Measurements from ENCODE around the gene MAML3. TPM values are rescaled to one million over a fixed set of nuclear protein-coding genes. Genes with fewer than 3 reads are reported as not detected.

Gene MAML3
- total and polyA plus RNA-seq, 3 experiments from 2014 or later, result 0.44 to 0.57 (median 0.52) TPM

DNA sequence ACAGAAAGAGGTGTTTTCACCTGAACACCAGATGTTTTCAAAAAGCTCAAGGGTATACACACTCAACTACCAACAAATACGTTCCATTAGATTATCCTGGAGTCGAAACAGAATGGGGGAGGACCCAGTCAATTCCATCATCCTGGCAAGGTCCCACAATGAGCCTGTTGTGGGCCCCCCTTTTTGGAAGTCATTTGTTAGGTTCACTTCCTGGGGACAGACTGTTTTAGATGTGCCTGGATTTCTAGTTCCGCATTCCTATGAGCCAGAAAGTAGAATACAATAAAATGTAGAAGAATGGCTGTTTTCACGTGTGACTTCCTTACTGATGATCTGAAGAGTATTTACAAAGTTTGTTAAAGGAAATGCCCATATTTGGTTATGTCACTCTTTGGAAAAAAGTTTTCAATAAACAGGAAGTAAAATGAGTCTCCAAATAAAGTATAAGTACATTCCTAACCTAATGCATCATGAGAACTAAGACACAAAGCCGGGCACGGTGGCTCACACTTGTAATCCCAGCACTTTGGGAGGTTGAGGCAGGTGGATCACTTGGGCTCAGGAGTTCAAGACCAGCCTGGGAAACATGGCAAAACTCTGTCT, 192.5 kb downstream of the MAML3 start:
- Mint-ChIP-seq H3K4me1 (no peaks in the 10 kb centered on the region), H3K27me3 (peaks cover 10 to 13% of the 10 kb centered on the region in 2 donors), H3K27ac (no peak overlapping the region), H3K4me3 (no peak overlapping the region), H3K9me3 (peaks cover 0 to 6% (median 0%) of the 10 kb centered on the region in 5 donors), H3K36me3 (peaks cover 0 to 4% (median 2%) of the 10 kb centered on the region in 3 donors)
- H3K27me3 ChIP-seq (ENCODE audit: insufficient read depth, low read length, poor library complexity, severe bottlenecking), result no peaks in the 10 kb centered on the region
- POLR2A ChIA-PET, result no interaction called here
- no peak overlapping the region for H3K4me3 ChIP-seq (ENCODE audit: low read length)
- H3K36me3 ChIP-seq (ENCODE audit: insufficient read depth, low read length), result no peaks in the 10 kb centered on the region
- DNase-seq, result no peak
- H3K27ac ChIP-seq (ENCODE audit: low read depth, low read length), result no peak overlapping the region
- CTCF ChIA-PET, result no interaction called here
- no peaks in the 10 kb centered on the region for H3K9me3 ChIP-seq (ENCODE audit: low read length)
- no peaks in the 10 kb centered on the region for H3K4me1 ChIP-seq (ENCODE audit: insufficient read depth, low read length)

DNA sequence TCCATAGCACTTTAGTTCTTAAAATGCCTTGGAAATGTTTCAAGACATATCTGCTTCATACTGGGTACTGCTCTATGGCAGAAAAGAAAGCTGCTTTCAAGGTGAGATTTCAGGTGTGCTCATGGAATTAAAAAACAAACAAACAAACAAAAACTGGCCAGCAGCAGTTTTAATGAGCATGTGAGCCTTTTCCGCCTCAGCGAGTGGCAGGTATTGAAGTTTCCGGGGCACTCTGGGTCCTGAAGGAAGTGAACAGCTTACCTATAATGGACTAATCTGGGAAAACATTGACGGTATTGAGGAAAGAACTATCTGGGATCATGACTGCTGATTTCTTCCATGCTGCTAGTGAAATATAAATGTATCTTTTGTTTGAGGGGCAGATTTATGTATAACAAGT, 194.6 kb downstream of the MAML3 start:
- H3K27me3 Mint-ChIP-seq, result peaks cover 10 to 11% of the 10 kb centered on the region in 2 donors
- Histone ChIP-seq H3K4me3 (ENCODE audit: low read length) (no peak overlapping the region), H3K27ac (ENCODE audit: low read depth, low read length) (no peak overlapping the region), H3K4me1 (ENCODE audit: insufficient read depth, low read length) (no peaks in the 10 kb centered on the region), H3K9me3 (ENCODE audit: low read length) (no peaks in the 10 kb centered on the region), H3K27me3 (ENCODE audit: insufficient read depth, low read length, poor library complexity, severe bottlenecking) (no peaks in the 10 kb centered on the region), H3K36me3 (ENCODE audit: insufficient read depth, low read length) (no peaks in the 10 kb centered on the region)
- peaks cover 0 to 4% (median 2%) of the 10 kb centered on the region in 3 donors for H3K36me3 Mint-ChIP-seq
- no peaks in the 10 kb centered on the region for H3K4me1 Mint-ChIP-seq
- no peak for DNase-seq
- POLR2A ChIA-PET, result no interaction called here
- H3K4me3 Mint-ChIP-seq, result no peak overlapping the region
- CTCF ChIA-PET, result no interaction called here
- H3K27ac Mint-ChIP-seq, result no peak overlapping the region
- peaks cover 0 to 6% (median 0%) of the 10 kb centered on the region in 5 donors for H3K9me3 Mint-ChIP-seq

DNA sequence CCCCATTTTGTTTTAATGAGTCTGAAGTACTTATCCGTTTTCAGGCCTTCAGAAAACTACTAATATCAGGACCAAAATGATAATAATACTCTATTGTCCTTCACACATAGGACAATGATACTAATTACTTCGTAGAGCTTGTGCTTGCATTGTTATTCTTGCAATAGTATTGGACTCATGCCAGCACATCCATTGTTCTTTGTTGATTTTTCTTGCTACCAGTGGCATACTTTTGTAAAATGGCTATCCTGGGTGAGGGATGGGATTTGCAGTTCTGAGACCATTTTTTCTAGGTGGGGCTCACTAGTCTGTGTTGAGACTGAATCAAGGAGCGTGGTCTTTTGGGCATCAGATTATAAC, 195.3 kb downstream of the MAML3 start:
- no peak overlapping the region for H3K27ac Mint-ChIP-seq
- peaks cover 7 to 11% of the 10 kb centered on the region in 2 donors for H3K27me3 Mint-ChIP-seq
- peaks cover 0 to 2% (median 0%) of the 10 kb centered on the region in 5 donors for H3K9me3 Mint-ChIP-seq
- ChIA-PET CTCF (no interaction called here), POLR2A (no interaction called here)
- Histone ChIP-seq H3K27me3 (ENCODE audit: insufficient read depth, low read length, poor library complexity, severe bottlenecking) (no peaks in the 10 kb centered on the region), H3K9me3 (ENCODE audit: low read length) (no peaks in the 10 kb centered on the region), H3K4me3 (ENCODE audit: low read length) (no peak overlapping the region), H3K36me3 (ENCODE audit: insufficient read depth, low read length) (no peaks in the 10 kb centered on the region), H3K4me1 (ENCODE audit: insufficient read depth, low read length) (no peaks in the 10 kb centered on the region), H3K27ac (ENCODE audit: low read depth, low read length) (no peak overlapping the region)
- no peak for DNase-seq
- H3K4me1 Mint-ChIP-seq, result no peaks in the 10 kb centered on the region
- no peak overlapping the region for H3K4me3 Mint-ChIP-seq
- peaks cover 0 to 4% (median 0%) of the 10 kb centered on the region in 3 donors for H3K36me3 Mint-ChIP-seq

DNA sequence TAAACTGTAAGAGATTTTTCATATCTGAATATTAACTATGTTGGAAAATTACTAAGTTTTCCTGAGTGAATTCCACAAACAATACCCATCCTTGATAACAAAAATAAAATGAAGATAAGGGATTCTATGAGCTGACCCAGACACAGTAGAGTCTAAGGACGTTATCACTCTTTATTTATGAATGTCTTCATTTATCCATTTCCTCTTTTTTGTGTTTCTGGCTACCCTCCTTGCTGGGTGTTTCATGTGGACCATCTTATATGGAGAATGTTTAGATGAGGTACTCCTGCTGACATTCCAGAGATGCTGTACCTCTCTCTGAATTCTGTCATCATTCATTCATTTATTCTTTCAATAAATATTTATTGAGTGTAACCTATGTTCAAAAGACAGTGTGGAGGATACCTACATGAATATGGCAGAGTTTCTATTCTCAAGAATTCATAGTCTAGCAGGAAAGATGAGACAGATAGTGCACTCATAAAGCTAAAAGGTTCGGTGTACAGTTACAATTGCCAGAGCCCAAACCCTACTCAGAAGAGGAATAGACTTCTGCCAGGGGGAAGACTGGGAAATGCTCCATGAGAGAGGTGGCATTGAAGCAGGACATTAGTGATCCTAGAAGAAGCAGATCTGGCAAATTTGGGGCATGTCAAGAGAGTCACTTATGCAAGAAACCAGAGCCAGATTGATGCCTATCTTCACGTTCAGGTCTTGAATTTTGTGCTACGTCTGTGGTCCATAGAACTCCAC, 195.8 kb downstream of the MAML3 start:
- H3K4me3 Mint-ChIP-seq, result no peak overlapping the region
- no peaks in the 10 kb centered on the region for H3K27me3 ChIP-seq (ENCODE audit: insufficient read depth, low read length, poor library complexity, severe bottlenecking)

GRCh38 chr4:139957065-139957464, 196.9 kb downstream of the MAML3 start:
- Histone ChIP-seq H3K36me3 (ENCODE audit: insufficient read depth, low read length) (no peaks in the 10 kb centered on the region), H3K4me3 (ENCODE audit: low read length) (no peak overlapping the region), H3K4me1 (ENCODE audit: insufficient read depth, low read length) (no peaks in the 10 kb centered on the region), H3K27me3 (ENCODE audit: insufficient read depth, low read length, poor library complexity, severe bottlenecking) (no peaks in the 10 kb centered on the region), H3K27ac (ENCODE audit: low read depth, low read length) (no peak overlapping the region), H3K9me3 (ENCODE audit: low read length) (no peaks in the 10 kb centered on the region)
- Mint-ChIP-seq H3K27ac (no peak overlapping the region), H3K36me3 (peaks cover 0 to 4% (median 0%) of the 10 kb centered on the region in 3 donors), H3K4me3 (no peak overlapping the region), H3K4me1 (no peaks in the 10 kb centered on the region), H3K9me3 (peaks cover 0 to 6% (median 0%) of the 10 kb centered on the region in 5 donors), H3K27me3 (peaks cover 10 to 12% of the 10 kb centered on the region in 2 donors)
- ChIA-PET CTCF (no interaction called here), POLR2A (no interaction called here)
- DNase-seq, result no peak

More for the DNA sequence above, 195.8 kb downstream of the MAML3 start:
- H3K9me3 Mint-ChIP-seq, result peaks cover 0 to 2% (median 0%) of the 10 kb centered on the region in 5 donors
- Histone ChIP-seq H3K4me3 (ENCODE audit: low read length) (no peak overlapping the region), H3K9me3 (ENCODE audit: low read length) (no peaks in the 10 kb centered on the region), H3K27ac (ENCODE audit: low read depth, low read length) (no peak overlapping the region), H3K36me3 (ENCODE audit: insufficient read depth, low read length) (no peaks in the 10 kb centered on the region), H3K4me1 (ENCODE audit: insufficient read depth, low read length) (no peaks in the 10 kb centered on the region)
- peaks cover 0 to 4% (median 0%) of the 10 kb centered on the region in 3 donors for H3K36me3 Mint-ChIP-seq
- POLR2A ChIA-PET, result no interaction called here
- H3K27me3 Mint-ChIP-seq, result peaks cover 7 to 11% of the 10 kb centered on the region in 2 donors
- CTCF ChIA-PET, result no interaction called here
- DNase-seq, result no peak
- no peaks in the 10 kb centered on the region for H3K4me1 Mint-ChIP-seq
- no peak overlapping the region for H3K27ac Mint-ChIP-seq

DNA sequence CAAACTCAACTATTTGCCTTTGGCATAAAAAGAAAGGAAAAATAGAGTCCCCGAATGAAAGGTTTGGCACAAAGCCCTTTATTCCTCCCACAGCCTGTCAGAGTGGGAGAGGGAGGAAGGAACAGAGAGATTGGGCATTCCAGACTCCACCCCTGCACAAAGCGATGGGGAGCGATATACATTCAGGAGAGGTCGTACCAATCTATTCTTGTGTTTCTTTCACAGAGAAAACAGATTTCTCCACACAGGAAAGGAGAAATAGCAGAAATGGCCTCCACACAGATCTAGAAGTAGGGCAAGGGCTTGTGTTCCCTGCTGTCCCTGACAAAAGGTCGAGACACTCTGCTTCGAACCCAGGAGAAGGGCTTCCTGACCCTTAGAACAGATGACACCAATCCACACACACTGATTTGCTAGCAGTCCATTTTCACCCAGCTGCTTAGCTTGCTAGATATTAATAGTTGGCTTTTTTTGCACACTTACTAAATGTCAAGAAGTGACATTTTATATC, 197.4 kb downstream of the MAML3 start:
- H3K9me3 Mint-ChIP-seq, result peaks cover 0 to 6% (median 0%) of the 10 kb centered on the region in 5 donors
- H3K27ac ChIP-seq (ENCODE audit: low read depth, low read length), result no peak overlapping the region
- no peak overlapping the region for H3K4me3 ChIP-seq (ENCODE audit: low read length)
- no peaks in the 10 kb centered on the region for H3K36me3 ChIP-seq (ENCODE audit: insufficient read depth, low read length)
- no peak overlapping the region for H3K27ac Mint-ChIP-seq
- peaks cover 0 to 4% (median 0%) of the 10 kb centered on the region in 3 donors for H3K36me3 Mint-ChIP-seq
- peaks cover 0 to under 1% (median 0%) of the 10 kb centered on the region in 3 donors for H3K4me1 Mint-ChIP-seq
- DNase-seq, result no peak
- no peaks in the 10 kb centered on the region for H3K27me3 ChIP-seq (ENCODE audit: insufficient read depth, low read length, poor library complexity, severe bottlenecking)
- H3K4me3 Mint-ChIP-seq, result no peak overlapping the region
- ChIA-PET CTCF (no interaction called here), POLR2A (no interaction called here)
- H3K9me3 ChIP-seq (ENCODE audit: low read length), result no peaks in the 10 kb centered on the region
- peaks cover 9 to 12% of the 10 kb centered on the region in 2 donors for H3K27me3 Mint-ChIP-seq
- no peaks in the 10 kb centered on the region for H3K4me1 ChIP-seq (ENCODE audit: insufficient read depth, low read length)

- H3K27ac ChIP-seq (ENCODE audit: low read depth, low read length), result no peak overlapping the region
- H3K9me3 ChIP-seq (ENCODE audit: low read length), result no peaks in the 10 kb centered on the region
- DNase-seq, result no peak
- H3K27me3 Mint-ChIP-seq, result peaks cover 9 to 12% of the 10 kb centered on the region in 2 donors
- H3K36me3 ChIP-seq (ENCODE audit: insufficient read depth, low read length), result no peaks in the 10 kb centered on the region
- peaks cover 0 to 8% (median 0%) of the 10 kb centered on the region in 5 donors for H3K9me3 Mint-ChIP-seq
- H3K4me3 Mint-ChIP-seq, result no peak overlapping the region
- H3K36me3 Mint-ChIP-seq, result no peaks in the 10 kb centered on the region
- H3K4me1 ChIP-seq (ENCODE audit: insufficient read depth, low read length), result no peaks in the 10 kb centered on the region
- H3K27ac Mint-ChIP-seq, result no peak overlapping the region
- ChIA-PET CTCF (no interaction called here), POLR2A (no interaction called here)
- H3K27me3 ChIP-seq (ENCODE audit: insufficient read depth, low read length, poor library complexity, severe bottlenecking), result no peaks in the 10 kb centered on the region
- no peak overlapping the region for H3K4me3 ChIP-seq (ENCODE audit: low read length)
- H3K4me1 Mint-ChIP-seq, result peaks cover 9 to 10% (median 9%) of the 10 kb centered on the region in 3 donors
Measured at GRCh38 chr4:139955600-139955999, 198.4 kb downstream of the MAML3 start.

GRCh38 chr4:139954512-139954911, 199.5 kb downstream of the MAML3 start:
- ChIA-PET CTCF (no interaction called here), POLR2A (no interaction called here)
- Mint-ChIP-seq H3K36me3 (no peaks in the 10 kb centered on the region), H3K27me3 (peaks cover 4 to 14% of the 10 kb centered on the region in 2 donors), H3K27ac (no peak overlapping the region), H3K4me3 (no peak overlapping the region), H3K4me1 (peaks cover 14 to 15% (median 14%) of the 10 kb centered on the region in 3 donors), H3K9me3 (peaks cover 0 to 12% (median 2%) of the 10 kb centered on the region in 5 donors)
- Histone ChIP-seq H3K27ac (ENCODE audit: low read depth, low read length) (no peak overlapping the region), H3K4me3 (ENCODE audit: low read length) (no peak overlapping the region), H3K36me3 (ENCODE audit: insufficient read depth, low read length) (no peaks in the 10 kb centered on the region), H3K9me3 (ENCODE audit: low read length) (no peaks in the 10 kb centered on the region), H3K27me3 (ENCODE audit: insufficient read depth, low read length, poor library complexity, severe bottlenecking) (no peaks in the 10 kb centered on the region), H3K4me1 (ENCODE audit: insufficient read depth, low read length) (no peaks in the 10 kb centered on the region)
- no peak for DNase-seq

All from CD8-positive, alpha-beta memory T cell (primary cell).